K562 (cell line): ENCODE results near the gene PPP4C. TPM values are rescaled to one million over a fixed set of nuclear protein-coding genes. Genes with fewer than 3 reads are reported as not detected.

Experiments used
- CBX2 ChIP-seq: fragments of 200-600 bp; sonication (generic); IDR thresholded peaks from one replicate; pipeline ENCODE4 v1.6.1; 2012; ENCODE audit warnings: mild to moderate bottlenecking, low read length, inconsistent platforms; ENCODE audit not compliant: insufficient read depth, poor library complexity, severe bottlenecking
- CCNT2 ChIP-seq: IDR thresholded peaks from 2 replicates; pipeline ENCODE4 v1.6.1; 2011; ENCODE audit warnings: borderline replicate concordance, low read depth, mild to moderate bottlenecking, moderate library complexity, mixed read lengths, low read length; ENCODE audit not compliant: insufficient read length; ENCODE audit errors: extremely low read depth
- ESRRB ChIP-seq: fragments of 250-450 bp; sonication (Bioruptor Pico); IDR thresholded peaks from 2 replicates; pipeline ENCODE4 v1.5.0; 2020; ENCODE audit warnings: mild to moderate bottlenecking, moderate library complexity, borderline replicate concordance
- ETS2 ChIP-seq: IDR thresholded peaks from 2 replicates; pipeline ENCODE4 v1.6.1; 2016; ENCODE audit warnings: borderline replicate concordance, missing genetic modification characterization, mild to moderate bottlenecking, moderate library complexity, missing compliant biosample characterization; ENCODE audit not compliant: poor library complexity, severe bottlenecking
- FOXP1 ChIP-seq: sonication (generic); formaldehyde crosslinking; IDR thresholded peaks from 2 replicates; pipeline ENCODE4 v1.8.0; 2022; ENCODE audit warnings: mild to moderate bottlenecking, missing genetic modification reagents
- MCM7 ChIP-seq, 2 experiments: fragments of 450-650 bp; IDR thresholded peaks; 2 replicates each; pipeline ENCODE4 v1.6.1; 2016 to 2018
- MECOM ChIP-seq: fragments of 250-450 bp; sonication (Bioruptor Pico); IDR thresholded peaks from 2 replicates; pipeline ENCODE4 v1.8.0; 2022; ENCODE audit warnings: inconsistent platforms
- NELFE ChIP-seq: IDR thresholded peaks from 2 replicates; pipeline ENCODE4 v1.6.1; 2011; ENCODE audit warnings: mild to moderate bottlenecking; ENCODE audit not compliant: insufficient read depth, insufficient read length
- PHB ChIP-seq: fragments of 250-450 bp; sonication (Bioruptor Pico); IDR thresholded peaks from 2 replicates; pipeline ENCODE4 v1.5.0; 2021
- SIN3A ChIP-seq, 2 experiments: fragments of 150-350 bp in 1 of 2; IDR thresholded peaks; 2 replicates each; pipeline ENCODE4 v1.6.1; 2011 to 2016; ENCODE audit warnings: borderline replicate concordance in 2 of 2, low read depth in 2 of 2, low read length in 2 of 2, mild to moderate bottlenecking in 2 of 2, moderate library complexity in 2 of 2; ENCODE audit not compliant: control insufficient read depth in 1 of 2
- SMC3 ChIP-seq: conservative IDR thresholded peaks from 2 replicates; pipeline ENCODE4 v1.6.1; 2011; ENCODE audit warnings: low read depth, low read length, improper control_type of control experiment; ENCODE audit not compliant: insufficient read depth
- TAF1 ChIP-seq: IDR thresholded peaks from 2 replicates; pipeline ENCODE4 v1.6.1; 2011; ENCODE audit warnings: mild to moderate bottlenecking, low read length, moderate library complexity; ENCODE audit not compliant: insufficient read depth, control insufficient read depth, severe bottlenecking; ENCODE audit errors: extremely low read depth
- U2AF2 ChIP-seq: fragments of 200-400 bp; formaldehyde crosslinking; optimal IDR thresholded peaks from 2 replicates; pipeline ENCODE3; 2017; ENCODE audit warnings: low read depth, mild to moderate bottlenecking, low read length
- ZNF23 ChIP-seq: fragments of 250-450 bp; sonication (Bioruptor Pico); IDR thresholded peaks from 2 replicates; pipeline ENCODE4 v1.4.0; 2020; ENCODE audit warnings: mild to moderate bottlenecking
- polyA plus RNA-seq, 8 experiments: library from polyadenylated mRNA; depleted of rRNA in 4 of 8; stranded (reverse) in 5 of 8; unstranded in 3 of 8; fragments of >200 nt; fragmentation: Nextera tagmentation in 2 of 8; fragmentation: Illumina TruSeq in 1 of 8; extraction: Ambion mirVana in 2 of 8; extraction: Trizol in 1 of 8; gene quantifications; 2 replicates each; pipeline versions ENCODE4 v1.2.1 to v1.2.3, GENCODE V29; 2011 to 2014; ENCODE audit warnings: inconsistent platforms in 1 of 8, missing spikeins in 1 of 8
- total RNA-seq, 7 experiments: library from RNA; depleted of rRNA in 6 of 7; stranded (reverse); fragments of >200 nt in 6 of 7; fragmentation: Illumina TruSeq in 2 of 7; extraction: Trizol in 2 of 7; gene quantifications; 2 replicates each; pipeline versions ENCODE4 v1.2.1 to v1.2.3, GENCODE V29; 2011 to 2021; ENCODE audit warnings: low replicate concordance in 1 of 7
- TF ChIP-seq, protein P1 (sequence below): sonication (generic); formaldehyde crosslinking; IDR thresholded peaks from 2 replicates; pipeline ENCODE4 v1.8.1; 2023; ENCODE audit warnings: mild to moderate bottlenecking, missing genetic modification reagents
- TF ChIP-seq, protein P2 (sequence below): fragments of 200-400 bp; formaldehyde crosslinking; IDR thresholded peaks from 2 replicates; pipeline ENCODE4 v1.6.1; 2017; ENCODE audit warnings: mild to moderate bottlenecking, low read depth, low read length, moderate library complexity
- TF ChIP-seq, protein P3 (sequence below), 3 experiments: IDR thresholded peaks in 2 of 3; conservative IDR thresholded peaks in 1 of 3; 2 replicates each; pipeline ENCODE4 v1.5.1; 2011 to 2012; ENCODE audit warnings: low read length in 3 of 3, mild to moderate bottlenecking in 3 of 3, control low read depth in 2 of 3, improper control_type of control experiment in 1 of 3, inconsistent platforms in 1 of 3, low read depth in 1 of 3, mixed read lengths in 1 of 3, moderate library complexity in 1 of 3; ENCODE audit not compliant: insufficient read depth in 2 of 3
- TF ChIP-seq, protein P4 (sequence below): fragments of 250-450 bp; sonication (Bioruptor Pico); IDR thresholded peaks from 2 replicates; pipeline ENCODE4 v1.6.1; 2021; ENCODE audit warnings: mild to moderate bottlenecking
- TF ChIP-seq, protein P5 (sequence below): fragments of 450-650 bp; formaldehyde crosslinking; IDR thresholded peaks from 2 replicates; pipeline ENCODE4 v1.4.0; 2022; ENCODE audit warnings: missing genetic modification characterization

Gene PPP4C
- total and polyA plus RNA-seq, 9 of the 15 experiments (the other 6 are each of a cell fraction or from before 2014, with no cell fraction given): 3.5 to 183 (median 131) TPM

DNA sequence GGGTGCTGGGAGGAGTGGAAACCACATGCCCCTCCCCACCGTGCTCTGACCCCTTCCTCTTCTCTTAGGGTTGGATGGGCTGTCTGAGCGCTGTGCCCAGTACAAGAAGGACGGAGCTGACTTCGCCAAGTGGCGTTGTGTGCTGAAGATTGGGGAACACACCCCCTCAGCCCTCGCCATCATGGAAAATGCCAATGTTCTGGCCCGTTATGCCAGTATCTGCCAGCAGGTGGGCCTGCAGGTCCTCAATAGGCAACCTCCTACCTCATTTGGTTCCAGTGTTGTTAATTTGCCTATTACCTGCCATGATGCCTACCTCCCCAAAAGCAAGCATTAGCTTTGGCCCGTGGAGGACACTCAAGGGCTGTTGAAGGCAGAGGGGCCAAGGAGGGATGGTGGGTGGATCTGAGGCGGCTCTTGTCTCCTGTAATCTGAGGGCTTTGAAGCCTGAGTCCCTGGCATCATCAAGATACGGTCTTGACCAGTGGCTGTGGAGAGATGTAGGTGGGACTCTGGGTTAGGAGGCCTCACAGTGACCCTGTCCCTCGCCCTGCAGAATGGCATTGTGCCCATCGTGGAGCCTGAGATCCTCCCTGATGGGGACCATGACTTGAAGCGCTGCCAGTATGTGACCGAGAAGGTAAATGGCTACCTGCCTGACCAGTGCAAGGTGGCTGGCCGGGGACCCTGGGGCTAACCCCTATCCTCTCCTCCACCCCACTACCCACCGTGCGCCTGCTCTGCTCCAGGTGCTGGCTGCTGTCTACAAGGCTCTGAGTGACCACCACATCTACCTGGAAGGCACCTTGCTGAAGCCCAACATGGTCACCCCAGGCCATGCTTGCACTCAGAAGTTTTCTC, 6.8 kb upstream of the PPP4C start (continued):
- TF ChIP-seq, protein P1, sequence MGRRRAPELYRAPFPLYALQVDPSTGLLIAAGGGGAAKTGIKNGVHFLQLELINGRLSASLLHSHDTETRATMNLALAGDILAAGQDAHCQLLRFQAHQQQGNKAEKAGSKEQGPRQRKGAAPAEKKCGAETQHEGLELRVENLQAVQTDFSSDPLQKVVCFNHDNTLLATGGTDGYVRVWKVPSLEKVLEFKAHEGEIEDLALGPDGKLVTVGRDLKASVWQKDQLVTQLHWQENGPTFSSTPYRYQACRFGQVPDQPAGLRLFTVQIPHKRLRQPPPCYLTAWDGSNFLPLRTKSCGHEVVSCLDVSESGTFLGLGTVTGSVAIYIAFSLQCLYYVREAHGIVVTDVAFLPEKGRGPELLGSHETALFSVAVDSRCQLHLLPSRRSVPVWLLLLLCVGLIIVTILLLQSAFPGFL (CRISPR knock-in tag): no peak
- TF ChIP-seq, protein P2, sequence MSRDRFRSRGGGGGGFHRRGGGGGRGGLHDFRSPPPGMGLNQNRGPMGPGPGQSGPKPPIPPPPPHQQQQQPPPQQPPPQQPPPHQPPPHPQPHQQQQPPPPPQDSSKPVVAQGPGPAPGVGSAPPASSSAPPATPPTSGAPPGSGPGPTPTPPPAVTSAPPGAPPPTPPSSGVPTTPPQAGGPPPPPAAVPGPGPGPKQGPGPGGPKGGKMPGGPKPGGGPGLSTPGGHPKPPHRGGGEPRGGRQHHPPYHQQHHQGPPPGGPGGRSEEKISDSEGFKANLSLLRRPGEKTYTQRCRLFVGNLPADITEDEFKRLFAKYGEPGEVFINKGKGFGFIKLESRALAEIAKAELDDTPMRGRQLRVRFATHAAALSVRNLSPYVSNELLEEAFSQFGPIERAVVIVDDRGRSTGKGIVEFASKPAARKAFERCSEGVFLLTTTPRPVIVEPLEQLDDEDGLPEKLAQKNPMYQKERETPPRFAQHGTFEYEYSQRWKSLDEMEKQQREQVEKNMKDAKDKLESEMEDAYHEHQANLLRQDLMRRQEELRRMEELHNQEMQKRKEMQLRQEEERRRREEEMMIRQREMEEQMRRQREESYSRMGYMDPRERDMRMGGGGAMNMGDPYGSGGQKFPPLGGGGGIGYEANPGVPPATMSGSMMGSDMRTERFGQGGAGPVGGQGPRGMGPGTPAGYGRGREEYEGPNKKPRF: no peak
- 0 out of 4 replicates have a peak, but pooled peaks of 1 of the 2 experiments have one; percentile 35 for TF ChIP-seq SIN3A (IDR thresholded peaks at IDR 0.05; ENCODE audit: borderline replicate concordance in 2 of 2, control insufficient read depth in 1 of 2, low read depth in 2 of 2, low read length in 2 of 2)
- TF ChIP-seq NELFE: no peak
- TF ChIP-seq CCNT2: peak; percentile 19
- no peak for TF ChIP-seq FOXP1 (CRISPR knock-in tag)
- TF ChIP-seq ESRRB: no peak
- no peak for TF ChIP-seq PHB (CRISPR knock-in tag)
- TF ChIP-seq, protein P3, sequence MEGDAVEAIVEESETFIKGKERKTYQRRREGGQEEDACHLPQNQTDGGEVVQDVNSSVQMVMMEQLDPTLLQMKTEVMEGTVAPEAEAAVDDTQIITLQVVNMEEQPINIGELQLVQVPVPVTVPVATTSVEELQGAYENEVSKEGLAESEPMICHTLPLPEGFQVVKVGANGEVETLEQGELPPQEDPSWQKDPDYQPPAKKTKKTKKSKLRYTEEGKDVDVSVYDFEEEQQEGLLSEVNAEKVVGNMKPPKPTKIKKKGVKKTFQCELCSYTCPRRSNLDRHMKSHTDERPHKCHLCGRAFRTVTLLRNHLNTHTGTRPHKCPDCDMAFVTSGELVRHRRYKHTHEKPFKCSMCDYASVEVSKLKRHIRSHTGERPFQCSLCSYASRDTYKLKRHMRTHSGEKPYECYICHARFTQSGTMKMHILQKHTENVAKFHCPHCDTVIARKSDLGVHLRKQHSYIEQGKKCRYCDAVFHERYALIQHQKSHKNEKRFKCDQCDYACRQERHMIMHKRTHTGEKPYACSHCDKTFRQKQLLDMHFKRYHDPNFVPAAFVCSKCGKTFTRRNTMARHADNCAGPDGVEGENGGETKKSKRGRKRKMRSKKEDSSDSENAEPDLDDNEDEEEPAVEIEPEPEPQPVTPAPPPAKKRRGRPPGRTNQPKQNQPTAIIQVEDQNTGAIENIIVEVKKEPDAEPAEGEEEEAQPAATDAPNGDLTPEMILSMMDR (IDR thresholded peaks at IDR 0.05 in 2 of 3, conservative IDR thresholded peaks at IDR 0.05 in 1 of 3; ENCODE audit: insufficient read depth in 2 of 3, low read depth in 1 of 3, low read length in 3 of 3): peak; percentile 44 to 68 (median 45); a peak in 5 of 6 replicates
- TF ChIP-seq MECOM (CRISPR knock-in tag): no peak
- no peak for TF ChIP-seq TAF1
- no peak for TF ChIP-seq ETS2 (tag)
- TF ChIP-seq ZNF23 (CRISPR knock-in tag): no peak
- no peak for TF ChIP-seq U2AF2
- no peak for TF ChIP-seq CBX2
- no peak for TF ChIP-seq MCM7 (IDR thresholded peaks at IDR 0.05)
- TF ChIP-seq, protein P4, sequence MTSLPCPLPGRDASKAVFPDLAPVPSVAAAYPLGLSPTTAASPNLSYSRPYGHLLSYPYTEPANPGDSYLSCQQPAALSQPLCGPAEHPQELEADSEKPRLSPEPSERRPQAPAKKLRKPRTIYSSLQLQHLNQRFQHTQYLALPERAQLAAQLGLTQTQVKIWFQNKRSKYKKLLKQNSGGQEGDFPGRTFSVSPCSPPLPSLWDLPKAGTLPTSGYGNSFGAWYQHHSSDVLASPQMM (CRISPR knock-in tag): no peak
- 0 out of 2 replicates have a peak, but pooled peaks have one; percentile 9 for TF ChIP-seq SMC3
- TF ChIP-seq, protein P5, sequence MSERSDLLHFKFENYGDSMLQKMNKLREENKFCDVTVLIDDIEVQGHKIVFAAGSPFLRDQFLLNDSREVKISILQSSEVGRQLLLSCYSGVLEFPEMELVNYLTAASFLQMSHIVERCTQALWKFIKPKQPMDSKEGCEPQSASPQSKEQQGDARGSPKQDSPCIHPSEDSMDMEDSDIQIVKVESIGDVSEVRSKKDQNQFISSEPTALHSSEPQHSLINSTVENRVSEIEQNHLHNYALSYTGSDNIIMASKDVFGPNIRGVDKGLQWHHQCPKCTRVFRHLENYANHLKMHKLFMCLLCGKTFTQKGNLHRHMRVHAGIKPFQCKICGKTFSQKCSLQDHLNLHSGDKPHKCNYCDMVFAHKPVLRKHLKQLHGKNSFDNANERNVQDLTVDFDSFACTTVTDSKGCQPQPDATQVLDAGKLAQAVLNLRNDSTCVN (CRISPR knock-in tag): no peak
